Measurements from ENCODE around the gene UNC5B.

UNC5B gene

GRCh38 chr10:71339796-71340589 lies 127.6 kb downstream of the UNC5B start:
- Histone ChIP-seq H3K9ac (ENCODE audit: low read length) (no peak overlapping the region), H3K27me3 (replicated peaks; ENCODE audit: insufficient read depth, low read length) (no peaks in the 10 kb centered on the region), H3K4me2 (ENCODE audit: low read depth, low read length) (no peak overlapping the region), H3K27ac (ENCODE audit: low read length) (no peak overlapping the region), H3K79me2 (ENCODE audit: low read length) (no peaks in the 10 kb centered on the region), H3K4me3 (ENCODE audit: low read length) (no peak overlapping the region), H3K9me2 (replicated peaks; ENCODE audit: insufficient read depth, low read length) (no peaks in the 10 kb centered on the region), H4K20me1 (ENCODE audit: insufficient read depth, low read length) (no peaks in the 10 kb centered on the region), H3F3A (ENCODE audit: insufficient read depth, low read length) (no peaks in the 10 kb centered on the region), H2AFZ (ENCODE audit: low read length) (no peak overlapping the region), H3K36me3 (replicated peaks; ENCODE audit: insufficient read depth, low read length) (no peaks in the 10 kb centered on the region), H3K4me1 (ENCODE audit: low read length) (no peaks in the 10 kb centered on the region), H3K9me3 (replicated peaks; ENCODE audit: insufficient read depth, low read length) (no peaks in the 10 kb centered on the region)
- no peak for TF ChIP-seq EZH2phosphoT487 (IDR thresholded peaks at IDR 0.05; ENCODE audit: low read length)
- DNase-seq = no peak

- H3K27ac ChIP-seq (ENCODE audit: low read length) = no peak overlapping the region
- no peaks in the 10 kb centered on the region for H3K36me3 ChIP-seq (replicated peaks; ENCODE audit: insufficient read depth, low read length)
- H2AFZ ChIP-seq (ENCODE audit: low read length) = no peak overlapping the region
- no peaks in the 10 kb centered on the region for H3K27me3 ChIP-seq (replicated peaks; ENCODE audit: insufficient read depth, low read length)
- no peak for DNase-seq
- H3K4me3 ChIP-seq (ENCODE audit: low read length) = no peak overlapping the region
- no peaks in the 10 kb centered on the region for H3K79me2 ChIP-seq (ENCODE audit: low read length)
- H3K4me2 ChIP-seq (ENCODE audit: low read depth, low read length) = no peak overlapping the region
- H3K4me1 ChIP-seq (ENCODE audit: low read length) = no peaks in the 10 kb centered on the region
- H4K20me1 ChIP-seq (ENCODE audit: insufficient read depth, low read length) = no peaks in the 10 kb centered on the region
- no peaks in the 10 kb centered on the region for H3K9me3 ChIP-seq (replicated peaks; ENCODE audit: insufficient read depth, low read length)
- H3K9me2 ChIP-seq (replicated peaks; ENCODE audit: insufficient read depth, low read length) = no peaks in the 10 kb centered on the region
- no peaks in the 10 kb centered on the region for H3F3A ChIP-seq (ENCODE audit: insufficient read depth, low read length)
- H3K9ac ChIP-seq (ENCODE audit: low read length) = no peak overlapping the region
- TF ChIP-seq EZH2 (optimal IDR thresholded peaks at IDR 0.05; ENCODE audit: low read depth, low read length) (no peak), CTCF (IDR thresholded peaks at IDR 0.05; ENCODE audit: low read length) (no peak), EZH2phosphoT487 (IDR thresholded peaks at IDR 0.05; ENCODE audit: low read length) (no peak)
These were observed 130.4 kb downstream of the UNC5B start for GRCh38 chr10:71342573-71343391.

- Histone ChIP-seq H4K20me1 (ENCODE audit: insufficient read depth, low read length) (no peaks in the 10 kb centered on the region), H3F3A (ENCODE audit: insufficient read depth, low read length) (no peaks in the 10 kb centered on the region), H3K9ac (ENCODE audit: low read length) (no peak overlapping the region)
These were observed 131.0 kb downstream of the UNC5B start for GRCh38 chr10:71343392-71343773.

More at GRCh38 chr10:71343392-71343773, 131.0 kb downstream of the UNC5B start:
- Histone ChIP-seq H3K4me2 (ENCODE audit: low read depth, low read length) (no peak overlapping the region), H3K4me1 (ENCODE audit: low read length) (no peaks in the 10 kb centered on the region), H3K27me3 (replicated peaks; ENCODE audit: insufficient read depth, low read length) (no peaks in the 10 kb centered on the region), H2AFZ (ENCODE audit: low read length) (no peak overlapping the region), H3K9me2 (replicated peaks; ENCODE audit: insufficient read depth, low read length) (no peaks in the 10 kb centered on the region), H3K9me3 (replicated peaks; ENCODE audit: insufficient read depth, low read length) (no peaks in the 10 kb centered on the region), H3K36me3 (replicated peaks; ENCODE audit: insufficient read depth, low read length) (no peaks in the 10 kb centered on the region), H3K4me3 (ENCODE audit: low read length) (no peak overlapping the region), H3K79me2 (ENCODE audit: low read length) (no peaks in the 10 kb centered on the region), H3K27ac (ENCODE audit: low read length) (no peak overlapping the region)
- TF ChIP-seq EZH2phosphoT487 (IDR thresholded peaks at IDR 0.05; ENCODE audit: low read length) (no peak), CTCF (IDR thresholded peaks at IDR 0.05; ENCODE audit: low read length) (no peak), EZH2 (optimal IDR thresholded peaks at IDR 0.05; ENCODE audit: low read depth, low read length) (no peak)
- no peak for DNase-seq
